SHP77 treated with DMSO at 0.1 percent for 48 hours (cell line): Measurements from ENCODE around the gene ATP4A.

ENCODE experiments used
- DNase-seq: peaks from one replicate; lab custom pipeline; 2025; lab: John Stamatoyannopoulos, UW

Gene ATP4A

GRCh38 chr19:35565016-35565856, 1.8 kb upstream of the ATP4A start:
- DNase-seq = no peak

- no peak for DNase-seq
Measured at GRCh38 chr19:35562776-35563175, 682 bp downstream of the ATP4A start.

- no peak for DNase-seq
Measured at GRCh38 chr19:35562336-35562735, 1.1 kb downstream of the ATP4A start.

- DNase-seq = no peak
Measured at GRCh38 chr19:35561436-35561835, 2.0 kb downstream of the ATP4A start.

- DNase-seq = no peak
Measured at GRCh38 chr19:35560677-35561076, 2.8 kb downstream of the ATP4A start.

GRCh38 chr19:35560271-35560670, 3.2 kb downstream of the ATP4A start:
- no peak for DNase-seq

GRCh38 chr19:35559781-35560180, 3.7 kb downstream of the ATP4A start:
- DNase-seq = no peak

GRCh38 chr19:35559281-35559659, 4.2 kb downstream of the ATP4A start:
- no peak for DNase-seq

- no peak for DNase-seq
Measured at GRCh38 chr19:35558400-35559280, 4.8 kb downstream of the ATP4A start.

GRCh38 chr19:35557539-35558399, 5.7 kb downstream of the ATP4A start:
- DNase-seq = peak; percentile 47

GRCh38 chr19:35556846-35557538, 6.5 kb downstream of the ATP4A start:
- DNase-seq = no peak

- no peak for DNase-seq
Measured at GRCh38 chr19:35556025-35556590, 7.3 kb downstream of the ATP4A start.

- DNase-seq = no peak
Measured at GRCh38 chr19:35555301-35556005, 8.0 kb downstream of the ATP4A start.

GRCh38 chr19:35554076-35554475, 9.4 kb downstream of the ATP4A start:
- no peak for DNase-seq

- DNase-seq = no peak
Measured at GRCh38 chr19:35553385-35554000, 10.0 kb downstream of the ATP4A start.

GRCh38 chr19:35552534-35553384, 10.7 kb downstream of the ATP4A start:
- no peak for DNase-seq

- no peak for DNase-seq
Measured at GRCh38 chr19:35551091-35551810, 12.2 kb downstream of the ATP4A start.

GRCh38 chr19:35549879-35550523, 13.5 kb downstream of the ATP4A start:
- DNase-seq = no peak
